ENCODE data around the gene TRAM2. TPM values are rescaled to one million over a fixed set of nuclear protein-coding genes. Genes with fewer than 3 reads are reported as not detected.
A peak's percentile ranks its signal among the peaks of the same experiment; 100 is the strongest.

Gene TRAM2
- total and polyA plus RNA-seq, 2 of the 13 experiments (the other 11 are each of a cell fraction or from before 2014, with no cell fraction given): 49.1 to 72.5 TPM

DNA sequence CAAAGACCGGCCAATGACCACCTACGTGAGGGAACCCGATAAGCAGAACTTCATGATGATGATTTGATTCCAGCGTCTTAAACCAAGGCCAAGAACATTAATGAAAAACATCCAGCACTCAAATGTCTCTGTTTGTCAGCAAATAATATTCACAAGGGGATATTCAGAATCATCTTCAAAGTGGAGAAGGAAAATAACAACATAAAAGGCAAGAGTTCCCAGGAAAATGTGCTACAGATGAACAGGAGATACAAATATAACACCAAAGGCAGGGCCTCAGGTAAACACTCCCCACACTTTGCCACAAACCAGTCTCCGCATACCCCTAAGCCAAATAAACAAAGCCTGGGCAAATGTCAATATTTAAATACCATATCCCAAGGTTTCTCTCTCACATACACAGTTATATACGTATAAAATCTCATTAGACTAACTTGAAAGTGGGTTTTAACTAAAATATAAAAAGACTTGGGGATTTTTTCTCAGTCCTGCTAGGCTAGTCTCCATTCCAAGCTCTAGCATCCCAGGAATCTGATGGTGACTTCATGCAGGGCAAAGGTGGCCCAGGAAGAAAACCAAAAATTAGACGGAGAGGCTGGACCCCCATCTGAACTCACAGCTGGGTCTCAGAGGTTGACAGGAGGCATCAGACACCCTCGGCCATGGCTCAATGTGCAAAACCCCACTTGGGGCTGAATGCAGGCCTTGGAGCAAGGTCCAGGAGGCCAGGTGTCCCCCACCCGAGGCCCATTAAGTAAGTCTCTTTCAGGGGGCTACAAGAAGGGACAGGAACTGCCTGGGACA lies 32.1 kb downstream of the TRAM2 start (continued):
- TF ChIP-seq, protein P1, sequence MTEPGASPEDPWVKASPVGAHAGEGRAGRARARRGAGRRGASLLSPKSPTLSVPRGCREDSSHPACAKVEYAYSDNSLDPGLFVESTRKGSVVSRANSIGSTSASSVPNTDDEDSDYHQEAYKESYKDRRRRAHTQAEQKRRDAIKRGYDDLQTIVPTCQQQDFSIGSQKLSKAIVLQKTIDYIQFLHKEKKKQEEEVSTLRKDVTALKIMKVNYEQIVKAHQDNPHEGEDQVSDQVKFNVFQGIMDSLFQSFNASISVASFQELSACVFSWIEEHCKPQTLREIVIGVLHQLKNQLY (CRISPR knock-in tag; IDR thresholded peaks at IDR 0.05): no peak
- TF ChIP-seq THYN1 (CRISPR knock-in tag; IDR thresholded peaks at IDR 0.05; ENCODE audit: borderline replicate concordance, low read depth): no peak
- TF ChIP-seq MEIS1 (CRISPR knock-in tag; IDR thresholded peaks at IDR 0.05; ENCODE audit: borderline replicate concordance): peak; percentile 46; the same call in 1 of the 2 replicates
- TF ChIP-seq ZNF383 (CRISPR knock-in tag; IDR thresholded peaks at IDR 0.05; ENCODE audit: borderline replicate concordance): no peak
- no peak for TF ChIP-seq ZNF766 (CRISPR knock-in tag; IDR thresholded peaks at IDR 0.05; ENCODE audit: borderline replicate concordance)
- TF ChIP-seq ZNF572 (CRISPR knock-in tag; IDR thresholded peaks at IDR 0.05): no peak
- TF ChIP-seq, protein P2, sequence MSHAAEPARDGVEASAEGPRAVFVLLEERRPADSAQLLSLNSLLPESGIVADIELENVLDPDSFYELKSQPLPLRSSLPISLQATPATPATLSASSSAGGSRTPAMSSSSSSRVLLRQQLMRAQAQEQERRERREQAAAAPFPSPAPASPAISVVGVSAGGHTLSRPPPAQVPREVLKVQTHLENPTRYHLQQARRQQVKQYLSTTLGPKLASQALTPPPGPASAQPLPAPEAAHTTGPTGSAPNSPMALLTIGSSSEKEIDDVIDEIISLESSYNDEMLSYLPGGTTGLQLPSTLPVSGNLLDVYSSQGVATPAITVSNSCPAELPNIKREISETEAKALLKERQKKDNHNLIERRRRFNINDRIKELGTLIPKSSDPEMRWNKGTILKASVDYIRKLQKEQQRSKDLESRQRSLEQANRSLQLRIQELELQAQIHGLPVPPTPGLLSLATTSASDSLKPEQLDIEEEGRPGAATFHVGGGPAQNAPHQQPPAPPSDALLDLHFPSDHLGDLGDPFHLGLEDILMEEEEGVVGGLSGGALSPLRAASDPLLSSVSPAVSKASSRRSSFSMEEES (CRISPR knock-in tag; IDR thresholded peaks at IDR 0.05): no peak; the same call in 1 of the 2 replicates
- TF ChIP-seq NR2F2 (IDR thresholded peaks at IDR 0.05; ENCODE audit: borderline replicate concordance, low read depth): no peak
- TF ChIP-seq TMF1 (CRISPR knock-in tag; IDR thresholded peaks at IDR 0.05; ENCODE audit: low read depth): no peak
- peak; percentile 33; the same call in 1 of the 2 replicates for TF ChIP-seq ZMAT3 (CRISPR knock-in tag; conservative IDR thresholded peaks at IDR 0.05)
- no peak for TF ChIP-seq ZSCAN20 (CRISPR knock-in tag; IDR thresholded peaks at IDR 0.05; ENCODE audit: borderline replicate concordance)
- no peak for TF ChIP-seq HCFC1 (IDR thresholded peaks at IDR 0.05; ENCODE audit: low read depth, low read length)
- TF ChIP-seq TRIM24 (CRISPR knock-in tag; IDR thresholded peaks at IDR 0.05): no peak
- TF ChIP-seq KDM4B (CRISPR knock-in tag; IDR thresholded peaks at IDR 0.05): no peak
- no peak for TF ChIP-seq ZNF558 (CRISPR knock-in tag; IDR thresholded peaks at IDR 0.05; ENCODE audit: borderline replicate concordance)
- peak; percentile 57; the same call in 1 of the 2 replicates for TF ChIP-seq TCF7L2 (IDR thresholded peaks at IDR 0.05; ENCODE audit: low read depth, low read length)
- 0 out of 2 replicates have a peak, but pooled peaks have one; percentile 3 for TF ChIP-seq ZMYM4 (CRISPR knock-in tag; IDR thresholded peaks at IDR 0.05)
- no peak for TF ChIP-seq ZNF20 (CRISPR knock-in tag; IDR thresholded peaks at IDR 0.05)
- TF ChIP-seq TSC22D2 (CRISPR knock-in tag; IDR thresholded peaks at IDR 0.05; ENCODE audit: borderline replicate concordance): no peak
- peak; percentile 65; the same call in 1 of the 2 replicates for TF ChIP-seq SOX5 (CRISPR knock-in tag; IDR thresholded peaks at IDR 0.05; ENCODE audit: borderline replicate concordance)
- no peak for TF ChIP-seq ZNF256 (CRISPR knock-in tag; conservative IDR thresholded peaks at IDR 0.05)
- TF ChIP-seq, protein P3, sequence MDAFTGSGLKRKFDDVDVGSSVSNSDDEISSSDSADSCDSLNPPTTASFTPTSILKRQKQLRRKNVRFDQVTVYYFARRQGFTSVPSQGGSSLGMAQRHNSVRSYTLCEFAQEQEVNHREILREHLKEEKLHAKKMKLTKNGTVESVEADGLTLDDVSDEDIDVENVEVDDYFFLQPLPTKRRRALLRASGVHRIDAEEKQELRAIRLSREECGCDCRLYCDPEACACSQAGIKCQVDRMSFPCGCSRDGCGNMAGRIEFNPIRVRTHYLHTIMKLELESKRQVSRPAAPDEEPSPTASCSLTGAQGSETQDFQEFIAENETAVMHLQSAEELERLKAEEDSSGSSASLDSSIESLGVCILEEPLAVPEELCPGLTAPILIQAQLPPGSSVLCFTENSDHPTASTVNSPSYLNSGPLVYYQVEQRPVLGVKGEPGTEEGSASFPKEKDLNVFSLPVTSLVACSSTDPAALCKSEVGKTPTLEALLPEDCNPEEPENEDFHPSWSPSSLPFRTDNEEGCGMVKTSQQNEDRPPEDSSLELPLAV (CRISPR knock-in tag; conservative IDR thresholded peaks at IDR 0.05; ENCODE audit: low read depth): no peak
- TF ChIP-seq KDM1A (CRISPR knock-in tag; IDR thresholded peaks at IDR 0.05): 0 out of 2 replicates have a peak, but pooled peaks have one; percentile 36
- no peak for TF ChIP-seq ZNF160 (CRISPR knock-in tag; IDR thresholded peaks at IDR 0.05)
- TF ChIP-seq ZNF629 (CRISPR knock-in tag; conservative IDR thresholded peaks at IDR 0.05): no peak; the same call in 1 of the 2 replicates
- no peak for TF ChIP-seq HDAC1 (CRISPR knock-in tag; IDR thresholded peaks at IDR 0.05)
- TF ChIP-seq ZNF263 (CRISPR knock-in tag; IDR thresholded peaks at IDR 0.05): no peak
- TF ChIP-seq ZNF7 (CRISPR knock-in tag; IDR thresholded peaks at IDR 0.05): no peak

Data from HepG2 (cell line).